ENCODE data around the gene CEP350. TPM values are rescaled to one million over a fixed set of nuclear protein-coding genes. Genes with fewer than 3 reads are reported as not detected.

CEP350 gene
- total RNA-seq, 1 experiment from 2014 or later: 17.1 TPM

DNA sequence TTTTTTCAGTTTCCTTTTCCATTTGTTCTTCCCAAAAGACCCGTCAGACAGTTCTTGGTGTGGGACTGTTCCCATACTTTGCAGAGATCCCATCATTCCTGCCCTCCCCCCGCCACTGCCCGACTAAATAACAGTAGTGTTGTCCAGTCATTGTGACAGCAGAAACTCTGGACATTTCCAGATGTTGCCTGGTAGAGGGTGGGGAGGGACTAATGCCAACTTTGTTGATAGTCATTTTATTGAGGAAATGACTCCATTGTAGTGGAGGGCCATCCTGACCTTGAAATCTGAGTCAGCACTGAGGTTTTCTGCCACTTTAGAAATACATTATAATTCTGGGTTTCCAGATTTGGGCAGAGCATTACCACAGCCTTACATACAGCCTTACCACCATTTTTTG lies 85.4 kb downstream of the CEP350 start:
- Histone ChIP-seq H2AFZ (ENCODE audit: low read length) (no peak overlapping the region), H3K79me2 (ENCODE audit: low read length) (no peaks in the 10 kb centered on the region), H3K4me2 (ENCODE audit: low read length) (peak overlapping the region; percentile 35; the same call in 1 of the 2 replicates), H3K9me2 (replicated peaks; ENCODE audit: low read length) (no peaks in the 10 kb centered on the region), H3F3A (ENCODE audit: low read length, unreplicated experiment) (no peaks in the 10 kb centered on the region), H3K36me3 (ENCODE audit: low read depth, low read length) (peaks cover 12% of the 10 kb centered on the region; the same call in 1 of the 2 replicates), H3K9ac (ENCODE audit: low read length) (no peak overlapping the region), H3K4me3 (ENCODE audit: low read length) (no peak overlapping the region), H4K20me1 (ENCODE audit: low read length) (no peaks in the 10 kb centered on the region), H3K27ac (ENCODE audit: low read length) (peak overlapping the region; percentile 32; the same call in 1 of the 2 replicates), H3K4me1 (ENCODE audit: insufficient read depth, low read length) (peaks cover 24% of the 10 kb centered on the region), H3K9me3 (ENCODE audit: low read length) (no peaks in the 10 kb centered on the region), H3K27me3 (ENCODE audit: low read length) (no peaks in the 10 kb centered on the region)
- ATAC-seq: peak; percentile 88
- POLR2A ChIA-PET (ENCODE audit: unreplicated experiment): no interaction called here
- peak; percentile 76 for DNase-seq
- CTCF ChIA-PET: no interaction called here
- TF ChIP-seq EZH2phosphoT487 (IDR thresholded peaks at IDR 0.05; ENCODE audit: borderline replicate concordance, low read length) (no peak), EZH2 (IDR thresholded peaks at IDR 0.05; ENCODE audit: low read length, unreplicated experiment) (no peak)
- TF ChIP-seq, protein P1, sequence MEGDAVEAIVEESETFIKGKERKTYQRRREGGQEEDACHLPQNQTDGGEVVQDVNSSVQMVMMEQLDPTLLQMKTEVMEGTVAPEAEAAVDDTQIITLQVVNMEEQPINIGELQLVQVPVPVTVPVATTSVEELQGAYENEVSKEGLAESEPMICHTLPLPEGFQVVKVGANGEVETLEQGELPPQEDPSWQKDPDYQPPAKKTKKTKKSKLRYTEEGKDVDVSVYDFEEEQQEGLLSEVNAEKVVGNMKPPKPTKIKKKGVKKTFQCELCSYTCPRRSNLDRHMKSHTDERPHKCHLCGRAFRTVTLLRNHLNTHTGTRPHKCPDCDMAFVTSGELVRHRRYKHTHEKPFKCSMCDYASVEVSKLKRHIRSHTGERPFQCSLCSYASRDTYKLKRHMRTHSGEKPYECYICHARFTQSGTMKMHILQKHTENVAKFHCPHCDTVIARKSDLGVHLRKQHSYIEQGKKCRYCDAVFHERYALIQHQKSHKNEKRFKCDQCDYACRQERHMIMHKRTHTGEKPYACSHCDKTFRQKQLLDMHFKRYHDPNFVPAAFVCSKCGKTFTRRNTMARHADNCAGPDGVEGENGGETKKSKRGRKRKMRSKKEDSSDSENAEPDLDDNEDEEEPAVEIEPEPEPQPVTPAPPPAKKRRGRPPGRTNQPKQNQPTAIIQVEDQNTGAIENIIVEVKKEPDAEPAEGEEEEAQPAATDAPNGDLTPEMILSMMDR (conservative IDR thresholded peaks at IDR 0.05; ENCODE audit: low read depth, low read length): no peak
- intact Hi-C loops (cut with micrococcal nuclease): no loop called here
- BruUV-seq (replicated peaks): no TSS peak

DNA sequence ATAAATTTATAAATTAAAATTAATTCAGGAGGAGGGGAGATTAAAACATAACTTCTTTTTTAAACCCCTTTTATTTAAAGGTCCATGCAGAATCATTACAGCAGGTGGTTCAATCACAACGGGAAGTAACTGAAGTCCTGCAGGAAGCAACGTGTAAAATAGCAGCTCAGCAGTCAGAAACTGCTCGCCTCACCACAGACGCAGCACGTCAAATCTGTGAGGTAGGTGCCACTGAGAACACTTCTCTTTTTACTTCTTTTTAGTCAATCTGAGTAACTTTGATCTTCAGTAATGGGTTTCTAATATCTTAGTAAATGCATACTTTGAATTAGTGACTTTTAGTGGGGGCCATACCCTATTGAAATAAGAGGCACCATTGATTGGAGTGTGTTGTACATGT lies 87.0 kb downstream of the CEP350 start:
- Histone ChIP-seq H3K4me1 (ENCODE audit: insufficient read depth, low read length) (peaks cover 24% of the 10 kb centered on the region), H3K36me3 (ENCODE audit: low read depth, low read length) (peaks cover 12% of the 10 kb centered on the region; the same call in 1 of the 2 replicates), H2AFZ (ENCODE audit: low read length) (no peak overlapping the region), H3K27me3 (ENCODE audit: low read length) (no peaks in the 10 kb centered on the region), H3K27ac (ENCODE audit: low read length) (no peak overlapping the region), H3K4me2 (ENCODE audit: low read length) (no peak overlapping the region), H3K9me3 (ENCODE audit: low read length) (no peaks in the 10 kb centered on the region), H4K20me1 (ENCODE audit: low read length) (no peaks in the 10 kb centered on the region), H3F3A (ENCODE audit: low read length, unreplicated experiment) (no peaks in the 10 kb centered on the region), H3K4me3 (ENCODE audit: low read length) (no peak overlapping the region), H3K9me2 (replicated peaks; ENCODE audit: low read length) (no peaks in the 10 kb centered on the region), H3K79me2 (ENCODE audit: low read length) (no peaks in the 10 kb centered on the region), H3K9ac (ENCODE audit: low read length) (no peak overlapping the region)
- intact Hi-C loops (cut with micrococcal nuclease): no loop called here
- POLR2A ChIA-PET (ENCODE audit: unreplicated experiment): no interaction called here
- TF ChIP-seq EZH2 (IDR thresholded peaks at IDR 0.05; ENCODE audit: low read length, unreplicated experiment) (no peak), EZH2phosphoT487 (IDR thresholded peaks at IDR 0.05; ENCODE audit: borderline replicate concordance, low read length) (no peak)
- TF ChIP-seq, protein P1 (conservative IDR thresholded peaks at IDR 0.05; ENCODE audit: low read depth, low read length): no peak
- ATAC-seq: no peak
- no TSS peak for BruUV-seq (replicated peaks)
- DNase-seq: no peak
- CTCF ChIA-PET: no interaction called here

DNA sequence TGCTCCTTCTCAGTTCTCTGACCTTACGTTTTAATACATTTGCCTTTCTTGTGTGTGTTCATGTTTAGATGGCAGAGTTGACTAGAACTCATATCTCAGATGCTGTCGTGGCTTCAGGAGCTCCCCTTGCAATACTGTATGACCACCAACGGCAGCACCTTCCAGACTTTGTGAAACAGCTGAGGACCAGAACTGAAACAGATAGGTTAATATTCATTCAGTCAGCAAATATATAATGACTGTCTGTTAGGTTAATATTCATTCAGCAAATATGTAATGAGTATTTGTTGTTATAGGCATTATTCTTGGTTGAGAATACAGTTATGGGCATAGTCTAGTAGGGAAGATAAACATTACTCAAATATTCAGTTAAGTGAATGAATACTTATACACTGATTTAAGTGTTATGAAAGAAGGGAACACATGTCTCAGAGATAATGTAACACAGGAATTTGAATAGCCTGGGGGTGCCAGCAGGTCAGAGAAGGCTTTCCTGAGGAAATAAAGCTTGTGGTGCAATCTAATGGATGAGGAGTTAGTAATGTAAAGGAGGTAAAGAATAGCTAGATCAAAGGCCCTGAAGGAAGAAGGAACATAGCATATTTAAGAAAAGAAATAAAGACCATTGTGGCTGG lies 88.5 kb downstream of the CEP350 start:
- Histone ChIP-seq H3K9me2 (replicated peaks; ENCODE audit: low read length) (no peaks in the 10 kb centered on the region), H2AFZ (ENCODE audit: low read length) (no peak overlapping the region), H3K79me2 (ENCODE audit: low read length) (no peaks in the 10 kb centered on the region), H3K27ac (ENCODE audit: low read length) (peak overlapping the region; percentile 49), H3F3A (ENCODE audit: low read length, unreplicated experiment) (no peaks in the 10 kb centered on the region), H3K9ac (ENCODE audit: low read length) (no peak overlapping the region), H3K4me2 (ENCODE audit: low read length) (no peak overlapping the region), H3K36me3 (ENCODE audit: low read depth, low read length) (peaks cover 4% of the 10 kb centered on the region; the same call in 1 of the 2 replicates), H4K20me1 (ENCODE audit: low read length) (no peaks in the 10 kb centered on the region), H3K9me3 (ENCODE audit: low read length) (no peaks in the 10 kb centered on the region), H3K4me3 (ENCODE audit: low read length) (no peak overlapping the region), H3K4me1 (ENCODE audit: insufficient read depth, low read length) (peaks cover 24% of the 10 kb centered on the region), H3K27me3 (ENCODE audit: low read length) (no peaks in the 10 kb centered on the region)
- TF ChIP-seq, protein P1 (conservative IDR thresholded peaks at IDR 0.05; ENCODE audit: low read depth, low read length): no peak
- TF ChIP-seq EZH2phosphoT487 (IDR thresholded peaks at IDR 0.05; ENCODE audit: borderline replicate concordance, low read length) (no peak), EZH2 (IDR thresholded peaks at IDR 0.05; ENCODE audit: low read length, unreplicated experiment) (no peak)
- intact Hi-C loops (cut with micrococcal nuclease): loop anchor here (1.0 kb wide), 1 partner anchor 114 kb away; no protein-coding TSS in a partner anchor
- BruUV-seq (replicated peaks): no TSS peak
- POLR2A ChIA-PET (ENCODE audit: unreplicated experiment): no interaction called here
- CTCF ChIA-PET: no interaction called here
- peak; percentile 62 for DNase-seq
- ATAC-seq: peak; percentile 64

Measured in PC-3 (cell line).